ENCODE results near the gene ENDOG.

DNA sequence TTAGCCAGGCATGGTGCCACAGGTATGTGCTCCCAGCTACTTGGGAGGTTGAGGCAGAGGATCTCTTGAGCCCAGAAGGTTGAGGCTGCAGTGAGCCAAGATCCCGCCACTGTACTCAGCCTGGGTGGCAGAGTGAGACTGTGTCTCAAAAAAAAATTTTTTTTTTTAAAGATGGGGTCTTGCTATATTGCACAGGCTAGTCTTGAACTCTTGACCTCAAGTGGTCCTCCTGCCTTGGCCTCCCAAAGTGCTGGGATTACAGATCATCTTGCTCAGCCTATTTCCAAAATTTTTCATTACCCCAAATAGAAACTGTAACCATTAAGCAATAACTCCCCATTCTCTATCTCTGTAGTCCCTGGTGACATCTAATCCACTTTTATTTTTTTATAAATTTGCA lies 35.6 kb upstream of the ENDOG start:
- TF ChIP-seq, protein P1, sequence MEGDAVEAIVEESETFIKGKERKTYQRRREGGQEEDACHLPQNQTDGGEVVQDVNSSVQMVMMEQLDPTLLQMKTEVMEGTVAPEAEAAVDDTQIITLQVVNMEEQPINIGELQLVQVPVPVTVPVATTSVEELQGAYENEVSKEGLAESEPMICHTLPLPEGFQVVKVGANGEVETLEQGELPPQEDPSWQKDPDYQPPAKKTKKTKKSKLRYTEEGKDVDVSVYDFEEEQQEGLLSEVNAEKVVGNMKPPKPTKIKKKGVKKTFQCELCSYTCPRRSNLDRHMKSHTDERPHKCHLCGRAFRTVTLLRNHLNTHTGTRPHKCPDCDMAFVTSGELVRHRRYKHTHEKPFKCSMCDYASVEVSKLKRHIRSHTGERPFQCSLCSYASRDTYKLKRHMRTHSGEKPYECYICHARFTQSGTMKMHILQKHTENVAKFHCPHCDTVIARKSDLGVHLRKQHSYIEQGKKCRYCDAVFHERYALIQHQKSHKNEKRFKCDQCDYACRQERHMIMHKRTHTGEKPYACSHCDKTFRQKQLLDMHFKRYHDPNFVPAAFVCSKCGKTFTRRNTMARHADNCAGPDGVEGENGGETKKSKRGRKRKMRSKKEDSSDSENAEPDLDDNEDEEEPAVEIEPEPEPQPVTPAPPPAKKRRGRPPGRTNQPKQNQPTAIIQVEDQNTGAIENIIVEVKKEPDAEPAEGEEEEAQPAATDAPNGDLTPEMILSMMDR (IDR thresholded peaks at IDR 0.05; ENCODE audit: low read length), result no peak
- no peak for TF ChIP-seq EZH2phosphoT487 (IDR thresholded peaks at IDR 0.05; ENCODE audit: low read length)
- TF ChIP-seq EZH2 (optimal IDR thresholded peaks at IDR 0.05; ENCODE audit: low read depth, low read length), result no peak
